Measurements from ENCODE around the gene PDZD7.

- TF ChIP-seq CTCF (IDR thresholded peaks at IDR 0.05; ENCODE audit: low read depth, low read length, poor library complexity, severe bottlenecking) (no peak), EZH2phosphoT487 (IDR thresholded peaks at IDR 0.05; ENCODE audit: borderline replicate concordance, low read length) (no peak)
Measured at GRCh38 chr10:100980711-100981110, 50.2 kb downstream of the PDZD7 start.
